Activated naive CD8-positive, alpha-beta T cell treated with anti-CD3 and anti-CD28 coated beads, Interleukin-2, amount 50 U/mL, for 24 hours (primary cell): ENCODE results near the gene PPP1R1C.
A peak's percentile ranks its signal among the peaks of the same experiment; 100 is the strongest.
"Not testable (repeated sequence)": the region's sequence is repeated elsewhere in the genome, so short reads cannot be mapped to it uniquely, and the experiment has no call there.

Experiments
- ATAC-seq: fragments of 150-1000 bp; cut with Tn5 transposase; one replicate; pipeline ENCODE4 v1.10.0; 2021
- DNase-seq: peaks from one replicate; pipeline ENCODE4 v3.0.0; 2021
- H3K27ac Mint-ChIP-seq: one replicate; pipeline ENCODE4 v1.8.0; 2021; ENCODE audit warnings: mild to moderate bottlenecking, mixed read lengths
- H3K27me3 Mint-ChIP-seq: one replicate; pipeline ENCODE4 v1.8.0; 2021; ENCODE audit warnings: mixed read lengths
- H3K36me3 Mint-ChIP-seq: one replicate; pipeline ENCODE4 v1.8.0; 2021; ENCODE audit warnings: low read depth, mixed read lengths
- H3K4me1 Mint-ChIP-seq: one replicate; pipeline ENCODE4 v1.8.0; 2021; ENCODE audit warnings: mixed read lengths
- H3K4me3 Mint-ChIP-seq: one replicate; pipeline ENCODE4 v1.8.0; 2021; ENCODE audit warnings: mild to moderate bottlenecking, moderate library complexity, mixed read lengths
- H3K9me3 Mint-ChIP-seq: one replicate; pipeline ENCODE4 v1.8.0; 2021; ENCODE audit warnings: mixed read lengths

PPP1R1C gene

DNA sequence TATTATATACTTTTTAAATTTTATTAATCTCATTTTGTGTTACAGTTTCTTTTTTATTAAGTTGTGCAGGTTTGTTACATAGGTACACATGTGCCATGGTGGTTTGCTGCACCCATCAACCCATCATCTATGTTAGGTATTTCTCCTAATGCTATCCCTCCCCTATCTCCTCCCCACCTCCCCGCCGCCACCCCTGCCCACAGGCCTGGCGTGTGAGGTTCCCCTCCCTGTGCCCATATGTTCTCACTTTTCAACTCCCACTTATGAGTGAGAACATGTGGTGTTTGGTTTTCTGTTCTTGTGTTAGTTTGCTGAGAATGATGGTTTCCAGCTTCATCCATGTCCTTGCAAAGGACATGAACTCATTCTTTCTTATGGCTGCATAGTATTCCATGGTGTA, 29.8 kb upstream of the PPP1R1C start:
- ATAC-seq, H3K27me3 Mint-ChIP-seq, H3K4me3 Mint-ChIP-seq, H3K27ac Mint-ChIP-seq, H3K9me3 Mint-ChIP-seq, H3K36me3 Mint-ChIP-seq, DNase-seq: not testable (repeated sequence)
- H3K4me1 Mint-ChIP-seq, result peaks cover 15% of the 10 kb centered on the region

DNA sequence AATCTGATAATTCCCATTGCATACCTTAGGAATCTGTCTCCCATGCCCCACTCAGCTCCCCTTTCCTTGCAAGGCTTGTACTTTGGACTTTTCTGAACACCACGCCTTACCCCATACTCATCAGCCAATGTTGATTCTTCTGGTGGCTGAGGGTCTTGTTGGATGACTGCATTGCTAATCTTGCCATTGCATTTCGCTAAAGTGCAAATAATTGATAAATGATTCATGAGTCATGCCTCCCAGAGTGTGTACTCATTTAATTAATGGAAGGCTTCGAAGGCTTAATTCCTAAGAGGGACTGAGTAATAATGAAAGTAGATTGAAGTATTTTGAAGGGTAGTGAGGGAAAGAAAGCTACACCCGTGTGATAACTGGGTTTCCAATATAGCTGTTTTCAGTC, 28.0 kb upstream of the PPP1R1C start:
- Mint-ChIP-seq H3K4me1 (peaks cover 15% of the 10 kb centered on the region), H3K9me3 (no peaks in the 10 kb centered on the region), H3K36me3 (no peaks in the 10 kb centered on the region), H3K4me3 (no peak overlapping the region), H3K27ac (no peak overlapping the region), H3K27me3 (peaks cover 8% of the 10 kb centered on the region)
- DNase-seq (no peak), ATAC-seq (no peak)

DNA sequence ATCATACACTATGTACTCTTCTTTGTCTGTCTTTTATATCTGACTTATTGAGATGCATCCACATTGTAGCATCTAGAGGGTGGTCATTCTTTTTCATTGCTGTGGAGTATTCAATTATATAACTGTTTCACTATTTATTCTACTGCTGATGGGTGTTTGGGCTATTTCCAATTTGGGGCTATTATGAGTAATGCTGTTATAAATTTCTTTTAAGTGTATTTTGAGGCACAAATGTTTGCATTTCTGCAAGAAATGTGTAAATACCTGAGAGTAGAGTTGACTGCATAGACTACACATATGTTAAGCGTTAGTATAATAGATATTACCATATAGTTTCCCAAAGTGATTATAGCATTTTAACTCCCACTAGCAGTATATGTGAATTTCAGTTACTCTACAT, 26.9 kb upstream of the PPP1R1C start:
- no peak for DNase-seq
- peaks cover 11% of the 10 kb centered on the region for H3K4me1 Mint-ChIP-seq
- H3K9me3 Mint-ChIP-seq, result no peaks in the 10 kb centered on the region
- peaks cover 5% of the 10 kb centered on the region for H3K27me3 Mint-ChIP-seq
- no peak overlapping the region for H3K4me3 Mint-ChIP-seq
- no peak overlapping the region for H3K27ac Mint-ChIP-seq
- no peak for ATAC-seq
- no peaks in the 10 kb centered on the region for H3K36me3 Mint-ChIP-seq

DNA sequence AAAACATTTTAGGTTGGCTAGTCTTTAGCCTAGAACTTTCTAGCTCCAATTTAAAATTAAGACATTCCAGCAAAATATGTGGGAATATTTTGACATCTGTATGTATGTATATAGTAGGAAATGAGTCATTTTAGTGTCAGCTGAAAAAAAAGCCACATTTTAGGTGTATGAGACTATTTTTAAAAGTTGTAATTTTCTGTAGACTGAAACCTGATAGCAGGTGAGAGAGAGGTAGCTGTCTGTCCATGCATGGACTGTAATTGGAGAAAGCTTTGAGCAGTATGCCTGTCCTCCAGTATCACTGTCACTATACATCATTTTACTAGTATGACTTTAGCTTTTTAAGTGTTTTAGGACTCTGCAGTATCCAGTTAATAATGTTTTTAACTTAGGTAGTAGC, 26.1 kb upstream of the PPP1R1C start:
- H3K4me3 Mint-ChIP-seq, result no peak overlapping the region
- no peak for ATAC-seq
- H3K27ac Mint-ChIP-seq, result no peak overlapping the region
- no peak for DNase-seq
- peaks cover 7% of the 10 kb centered on the region for H3K4me1 Mint-ChIP-seq
- peaks cover 5% of the 10 kb centered on the region for H3K27me3 Mint-ChIP-seq
- H3K36me3 Mint-ChIP-seq, result no peaks in the 10 kb centered on the region
- H3K9me3 Mint-ChIP-seq, result no peaks in the 10 kb centered on the region

DNA sequence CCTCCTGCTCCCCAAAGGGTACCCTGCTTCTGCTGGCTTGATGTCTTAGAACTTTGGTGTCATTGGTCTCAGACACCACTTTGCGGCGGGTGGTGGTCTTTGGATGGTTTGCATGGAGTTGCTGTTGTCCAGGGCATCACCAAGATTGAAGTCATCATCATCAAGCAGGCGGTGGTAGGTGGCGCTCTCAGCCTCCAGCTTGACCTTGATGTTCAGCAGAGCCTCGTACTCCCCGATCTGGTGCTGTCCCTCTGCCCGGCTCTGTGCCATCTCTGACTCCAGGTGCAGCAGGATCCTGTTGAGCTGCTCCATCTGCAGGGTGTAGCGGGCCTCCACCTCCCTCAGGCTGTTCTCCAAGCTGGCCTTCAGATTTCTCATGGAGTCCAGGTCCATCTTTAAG, 24.5 kb upstream of the PPP1R1C start:
- not testable (repeated sequence) for H3K4me1 Mint-ChIP-seq, ATAC-seq

DNA sequence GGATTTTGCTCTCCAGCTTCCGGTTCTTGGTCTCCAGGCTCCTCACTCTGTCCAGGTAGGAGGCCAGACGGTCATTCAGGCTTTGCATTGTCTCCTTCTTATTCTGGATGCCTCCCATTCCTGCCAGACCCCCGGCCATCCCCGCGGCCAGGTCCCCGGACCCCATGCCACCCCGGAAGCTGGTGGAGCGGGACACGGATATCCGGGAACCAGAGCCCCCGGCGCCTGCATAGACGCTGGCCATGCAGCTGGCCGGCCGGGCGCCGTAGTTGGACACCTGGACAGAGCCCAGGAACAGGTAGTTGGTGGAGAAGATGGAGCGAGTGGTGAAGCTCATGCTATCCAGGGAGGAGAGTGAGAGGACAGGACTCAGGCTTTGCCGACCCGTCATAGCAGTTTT, 23.5 kb upstream of the PPP1R1C start:
- H3K4me1 Mint-ChIP-seq, result no peaks in the 10 kb centered on the region
- H3K27me3 Mint-ChIP-seq, result peaks cover 9% of the 10 kb centered on the region
- no peak for DNase-seq
- no peak overlapping the region for H3K4me3 Mint-ChIP-seq
- ATAC-seq, result no peak
- no peaks in the 10 kb centered on the region for H3K9me3 Mint-ChIP-seq
- no peak overlapping the region for H3K27ac Mint-ChIP-seq
- H3K36me3 Mint-ChIP-seq, result no peaks in the 10 kb centered on the region

More for the DNA sequence above, 24.5 kb upstream of the PPP1R1C start:
- DNase-seq, H3K4me3 Mint-ChIP-seq, H3K36me3 Mint-ChIP-seq, H3K27me3 Mint-ChIP-seq, H3K9me3 Mint-ChIP-seq, H3K27ac Mint-ChIP-seq: not testable (repeated sequence)

DNA sequence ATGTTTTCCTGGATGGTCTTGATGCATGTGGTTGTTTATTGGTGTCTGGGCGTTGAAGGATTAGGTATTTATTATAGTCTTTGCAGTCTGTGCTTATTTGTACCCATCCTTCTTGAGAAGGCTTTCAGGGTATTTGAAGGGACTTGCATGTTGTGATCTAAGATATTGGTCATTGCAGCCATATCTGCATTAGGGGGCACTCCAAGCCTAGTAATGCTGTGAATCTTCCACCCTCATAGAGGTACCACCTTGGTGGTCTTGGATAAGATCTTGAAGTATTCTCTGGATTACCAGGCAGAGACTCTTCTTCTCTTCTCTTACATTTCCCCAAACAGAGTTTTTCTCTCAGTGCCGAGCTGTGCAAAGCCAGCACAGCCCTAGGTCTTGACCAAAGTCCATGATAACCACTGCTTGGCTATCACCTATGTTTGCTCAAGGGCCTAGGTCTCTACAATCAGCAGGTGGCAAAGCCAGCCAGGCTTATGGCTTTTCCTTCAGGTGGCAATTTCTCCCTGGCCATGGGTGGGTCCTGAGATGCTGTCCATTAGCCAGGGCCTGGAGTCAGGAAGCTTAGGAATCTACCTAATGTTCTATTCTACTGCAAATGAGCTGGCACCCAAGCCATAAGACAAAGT, 15.4 kb upstream of the PPP1R1C start:
- DNase-seq, result no peak
- Mint-ChIP-seq H3K27ac (no peak overlapping the region), H3K36me3 (no peaks in the 10 kb centered on the region), H3K4me3 (no peak overlapping the region), H3K27me3 (peaks cover 16% of the 10 kb centered on the region), H3K9me3 (peaks cover 11% of the 10 kb centered on the region), H3K4me1 (no peaks in the 10 kb centered on the region)
- ATAC-seq, result peak; percentile 20

DNA sequence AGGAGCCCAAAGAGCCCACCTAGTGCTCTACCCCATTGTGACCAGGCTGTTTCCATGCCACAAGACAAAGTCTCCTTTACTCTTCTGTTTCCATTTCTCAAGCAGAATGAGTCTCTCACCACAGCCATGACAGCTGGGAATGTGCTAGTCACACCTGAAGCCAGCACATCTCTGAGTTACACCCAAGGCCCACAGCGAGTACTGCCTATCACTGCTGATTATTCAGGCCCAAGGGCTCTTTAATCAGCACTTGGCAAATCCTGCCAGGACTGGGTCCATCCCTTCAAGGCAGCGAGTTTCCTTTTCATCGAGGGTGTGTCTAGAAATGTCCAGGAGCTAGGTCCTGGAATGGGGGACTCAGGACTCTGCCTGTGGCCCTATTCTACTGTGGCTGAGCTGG, 14.6 kb upstream of the PPP1R1C start:
- H3K27ac Mint-ChIP-seq, result no peak overlapping the region
- peaks cover 11% of the 10 kb centered on the region for H3K9me3 Mint-ChIP-seq
- H3K36me3 Mint-ChIP-seq, result no peaks in the 10 kb centered on the region
- peak; percentile 33 for ATAC-seq
- H3K27me3 Mint-ChIP-seq, result peaks cover 16% of the 10 kb centered on the region
- DNase-seq, result no peak
- no peaks in the 10 kb centered on the region for H3K4me1 Mint-ChIP-seq
- no peak overlapping the region for H3K4me3 Mint-ChIP-seq

DNA sequence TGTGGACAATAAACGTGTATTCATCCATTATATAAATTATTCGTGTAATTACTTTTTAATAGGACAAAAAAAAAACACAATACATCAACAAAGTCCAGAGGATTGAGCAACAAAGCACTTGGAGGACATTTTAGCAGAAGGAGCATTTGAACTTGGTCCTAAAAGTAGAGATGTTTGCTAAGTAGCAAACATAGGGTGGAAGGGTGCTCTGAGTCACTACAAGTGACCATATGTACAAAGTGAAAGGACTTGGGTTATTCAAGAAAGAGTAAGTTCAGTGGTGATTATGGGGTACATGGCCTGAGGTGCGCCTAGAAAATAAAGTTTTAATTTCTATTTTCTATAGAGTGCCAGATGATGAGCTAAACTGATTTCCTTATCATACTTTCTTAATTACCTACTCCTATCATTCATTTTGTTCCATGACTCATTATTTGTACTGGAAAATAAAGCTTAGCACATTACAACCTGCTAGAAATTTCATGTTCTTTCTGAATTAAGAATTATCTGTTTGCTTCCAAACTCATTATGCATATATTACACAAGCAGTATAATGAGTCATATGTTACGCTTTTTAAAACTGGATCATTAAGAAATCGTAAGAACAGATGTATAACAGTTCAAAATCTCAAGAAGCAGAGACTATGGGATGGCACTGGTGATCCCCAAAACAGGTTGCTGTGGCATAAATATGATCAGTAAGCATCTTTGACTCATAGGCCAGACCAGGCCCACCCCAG, 13.1 kb upstream of the PPP1R1C start:
- Mint-ChIP-seq H3K27me3 (peaks cover 10% of the 10 kb centered on the region), H3K9me3 (peaks cover 11% of the 10 kb centered on the region), H3K27ac (no peak overlapping the region), H3K4me1 (peaks cover 5% of the 10 kb centered on the region), H3K4me3 (no peak overlapping the region), H3K36me3 (no peaks in the 10 kb centered on the region)
- no peak for ATAC-seq
- DNase-seq, result no peak

DNA sequence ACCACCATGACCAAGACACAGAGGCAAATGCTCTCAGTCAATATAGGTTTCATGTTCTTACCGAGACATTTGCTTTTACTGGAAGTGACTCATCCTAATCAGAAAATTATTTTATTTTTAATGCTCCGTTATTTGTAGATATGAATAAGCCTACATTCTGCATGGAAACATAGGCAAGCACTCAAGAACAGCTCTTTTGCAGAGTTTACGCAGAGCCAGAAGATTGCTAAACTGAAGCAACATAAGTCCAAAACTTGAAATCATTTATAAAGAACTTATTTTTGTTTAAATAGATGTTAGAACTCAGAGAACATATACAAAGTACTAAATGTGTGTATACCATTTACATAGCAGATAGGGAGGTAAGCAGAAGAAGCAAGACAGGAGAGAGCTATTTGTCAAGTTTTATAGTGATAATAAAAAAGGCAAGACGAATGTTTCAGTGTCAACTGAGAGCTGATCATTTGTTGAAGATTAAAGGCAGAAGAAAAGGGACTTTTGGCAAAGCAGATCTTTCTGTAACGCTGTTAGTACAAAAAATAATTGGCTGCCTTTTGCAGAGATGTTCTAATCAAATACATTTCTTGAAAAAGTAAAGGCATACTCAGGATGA, 12.4 kb upstream of the PPP1R1C start:
- Mint-ChIP-seq H3K27ac (no peak overlapping the region), H3K9me3 (peaks cover 11% of the 10 kb centered on the region), H3K36me3 (no peaks in the 10 kb centered on the region), H3K4me3 (no peak overlapping the region), H3K4me1 (peaks cover 11% of the 10 kb centered on the region), H3K27me3 (peaks cover 8% of the 10 kb centered on the region)
- ATAC-seq, result no peak
- no peak for DNase-seq

DNA sequence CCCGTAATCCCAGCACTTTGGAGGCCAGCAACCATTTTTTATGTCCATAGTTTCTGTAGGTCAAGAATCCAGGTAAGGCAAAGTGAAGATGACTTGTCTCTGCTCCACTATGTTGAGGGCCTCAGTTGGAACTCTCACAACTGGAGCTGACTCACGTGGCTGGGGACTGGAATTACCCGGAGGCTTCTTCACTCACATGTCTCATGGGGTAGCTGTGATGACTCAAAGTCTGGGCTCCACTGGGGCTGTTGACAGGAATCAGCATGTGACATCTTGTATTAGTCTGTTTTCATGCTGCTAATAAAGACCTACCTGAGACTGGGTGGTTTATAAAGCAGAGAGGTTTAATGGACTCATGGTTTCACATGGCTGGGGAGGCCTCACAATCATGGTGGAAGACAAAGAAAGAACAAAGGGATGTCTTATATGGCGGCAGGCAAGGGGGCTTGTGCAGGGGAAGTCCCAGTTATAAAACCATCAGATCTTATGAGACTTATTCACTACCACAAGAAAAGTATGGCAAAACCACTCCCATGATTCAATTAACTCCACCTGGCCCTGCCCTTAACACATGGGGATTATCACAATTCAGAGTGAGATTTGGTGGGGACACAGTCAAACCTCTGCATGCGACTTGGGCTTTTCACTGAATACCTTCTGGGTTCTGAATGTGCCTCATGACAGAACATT, 7.8 kb upstream of the PPP1R1C start:
- no peaks in the 10 kb centered on the region for H3K36me3 Mint-ChIP-seq
- peak overlapping the region; percentile 85 for H3K27ac Mint-ChIP-seq
- no peaks in the 10 kb centered on the region for H3K9me3 Mint-ChIP-seq
- peaks cover 16% of the 10 kb centered on the region for H3K4me1 Mint-ChIP-seq
- DNase-seq, result peak; percentile 20
- peak; percentile 84 for ATAC-seq
- H3K4me3 Mint-ChIP-seq, result no peak overlapping the region
- H3K27me3 Mint-ChIP-seq, result no peaks in the 10 kb centered on the region

DNA sequence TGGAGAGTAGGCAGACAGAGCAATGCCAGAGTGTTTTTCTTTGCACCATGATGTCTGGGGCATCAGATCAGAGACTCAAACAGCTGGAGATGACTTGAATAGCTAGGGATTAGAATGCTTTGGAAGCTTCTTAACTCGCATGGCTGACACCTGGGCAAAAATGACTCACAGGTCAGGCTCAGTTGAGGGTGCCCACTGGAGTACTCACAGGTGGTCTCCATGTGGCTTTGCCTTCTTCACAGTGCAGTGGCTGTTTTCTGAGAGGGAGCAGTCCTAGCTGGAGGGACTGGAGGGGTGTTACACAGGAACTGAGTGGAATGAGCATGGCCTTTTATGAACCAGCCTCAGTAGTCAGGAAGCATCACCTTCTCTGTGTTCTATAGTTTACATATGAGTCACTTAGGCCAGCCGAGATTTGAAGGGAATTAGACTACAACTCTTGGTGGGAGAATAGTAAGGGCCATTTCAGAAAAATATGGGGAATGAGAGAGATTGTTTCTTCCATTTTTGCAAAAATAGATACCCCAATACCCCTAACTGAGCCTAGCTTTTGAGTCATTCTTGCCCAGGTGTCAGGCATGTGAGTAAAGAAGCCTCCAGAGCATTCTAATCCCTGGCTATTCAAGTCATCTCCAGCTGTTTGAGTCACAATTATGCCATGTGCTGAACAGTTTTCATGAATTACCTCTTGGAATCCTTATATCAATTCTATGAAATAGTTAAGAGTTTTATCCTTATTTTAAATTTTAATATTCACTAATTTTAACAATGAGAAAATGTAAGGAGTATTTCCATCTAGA, 7.1 kb upstream of the PPP1R1C start:
- H3K36me3 Mint-ChIP-seq, result no peaks in the 10 kb centered on the region
- DNase-seq (no peak), ATAC-seq (peak; percentile 71)
- H3K4me1 Mint-ChIP-seq, result peaks cover 16% of the 10 kb centered on the region
- H3K27me3 Mint-ChIP-seq, result no peaks in the 10 kb centered on the region
- H3K4me3 Mint-ChIP-seq, result no peak overlapping the region
- H3K27ac Mint-ChIP-seq, result peak overlapping the region; percentile 85
- H3K9me3 Mint-ChIP-seq, result no peaks in the 10 kb centered on the region

DNA sequence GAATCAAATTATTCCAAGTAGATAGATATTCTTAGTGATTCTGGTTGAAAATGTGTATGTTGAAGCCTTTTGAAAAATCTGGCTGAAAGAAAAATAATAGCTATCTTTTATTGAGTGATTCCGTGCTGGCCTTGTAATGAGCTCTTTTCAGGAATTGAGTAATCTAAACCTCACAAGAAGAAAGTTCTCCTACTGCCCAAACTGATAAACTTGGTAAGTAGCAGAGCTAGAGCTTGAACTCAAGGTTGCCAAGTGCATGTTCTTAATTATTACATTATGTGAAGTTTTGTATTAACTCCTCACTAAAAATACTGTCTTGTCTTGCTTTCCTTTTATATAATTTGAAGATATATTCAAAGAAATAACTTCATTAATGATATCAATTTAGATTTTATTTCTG, 1.6 kb upstream of the PPP1R1C start:
- no peak overlapping the region for H3K4me3 Mint-ChIP-seq
- no peak for DNase-seq
- no peaks in the 10 kb centered on the region for H3K4me1 Mint-ChIP-seq
- no peak for ATAC-seq
- H3K27me3 Mint-ChIP-seq, result no peaks in the 10 kb centered on the region
- no peaks in the 10 kb centered on the region for H3K36me3 Mint-ChIP-seq
- no peaks in the 10 kb centered on the region for H3K9me3 Mint-ChIP-seq
- no peak overlapping the region for H3K27ac Mint-ChIP-seq
